ENCODE measurements around the gene NF2.

DNA sequence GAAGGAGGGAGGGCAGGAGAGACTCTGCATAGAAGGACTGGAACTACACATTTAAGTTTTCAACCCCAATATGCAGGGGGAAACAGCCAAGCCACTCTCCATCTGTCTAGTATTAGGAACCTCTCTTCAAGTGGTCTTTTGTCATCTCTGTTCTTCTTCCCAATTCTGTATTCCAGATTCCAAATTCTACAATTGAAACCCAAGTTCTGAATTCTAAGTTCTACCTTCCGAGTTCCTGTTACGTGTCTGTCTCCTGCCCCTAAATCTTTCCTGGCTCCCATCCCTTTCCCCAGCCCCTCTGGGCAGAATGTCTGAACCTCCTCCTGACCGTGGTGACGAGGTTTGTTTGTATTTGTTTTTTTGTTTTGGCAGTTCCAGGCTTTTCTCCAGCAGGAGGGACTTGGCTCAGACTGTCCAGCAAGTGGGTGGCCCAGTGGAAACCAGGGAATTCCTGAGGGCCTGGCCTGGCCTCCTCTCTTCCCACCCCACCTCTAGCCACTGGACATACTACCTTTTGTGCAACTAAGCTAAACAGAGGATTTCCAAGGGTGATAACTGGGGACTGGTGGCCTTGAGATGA lies 48.3 kb upstream of the NF2 start:
- TF ChIP-seq, protein P1, sequence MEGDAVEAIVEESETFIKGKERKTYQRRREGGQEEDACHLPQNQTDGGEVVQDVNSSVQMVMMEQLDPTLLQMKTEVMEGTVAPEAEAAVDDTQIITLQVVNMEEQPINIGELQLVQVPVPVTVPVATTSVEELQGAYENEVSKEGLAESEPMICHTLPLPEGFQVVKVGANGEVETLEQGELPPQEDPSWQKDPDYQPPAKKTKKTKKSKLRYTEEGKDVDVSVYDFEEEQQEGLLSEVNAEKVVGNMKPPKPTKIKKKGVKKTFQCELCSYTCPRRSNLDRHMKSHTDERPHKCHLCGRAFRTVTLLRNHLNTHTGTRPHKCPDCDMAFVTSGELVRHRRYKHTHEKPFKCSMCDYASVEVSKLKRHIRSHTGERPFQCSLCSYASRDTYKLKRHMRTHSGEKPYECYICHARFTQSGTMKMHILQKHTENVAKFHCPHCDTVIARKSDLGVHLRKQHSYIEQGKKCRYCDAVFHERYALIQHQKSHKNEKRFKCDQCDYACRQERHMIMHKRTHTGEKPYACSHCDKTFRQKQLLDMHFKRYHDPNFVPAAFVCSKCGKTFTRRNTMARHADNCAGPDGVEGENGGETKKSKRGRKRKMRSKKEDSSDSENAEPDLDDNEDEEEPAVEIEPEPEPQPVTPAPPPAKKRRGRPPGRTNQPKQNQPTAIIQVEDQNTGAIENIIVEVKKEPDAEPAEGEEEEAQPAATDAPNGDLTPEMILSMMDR (IDR thresholded peaks at IDR 0.05; ENCODE audit: low read depth, low read length): no peak
- TF ChIP-seq EZH2phosphoT487 (IDR thresholded peaks at IDR 0.05; ENCODE audit: low read depth): no peak

All from OCI-LY3 (cell line).